GM21528 (cell line): Measurements from ENCODE around the gene IFNL3.
"Not testable (repeated sequence)": the region's sequence is repeated elsewhere in the genome, so short reads cannot be mapped to it uniquely, and the experiment has no call there.

Source experiments
- ATAC-seq: cut with Tn5 transposase; IDR thresholded peaks from one replicate; pipeline ENCODE4 v1.9.1; 2021; ENCODE audit warnings: mild to moderate bottlenecking, moderate library complexity; ENCODE audit not compliant: unreplicated experiment, low FRiP score

IFNL3 gene

GRCh38 chr19:39218230-39219007 lies 26.4 kb downstream of the IFNL3 start:
- no peak for ATAC-seq

- ATAC-seq, result no peak
Observed at GRCh38 chr19:39217094-39217493, 27.7 kb downstream of the IFNL3 start.

- ATAC-seq, result not testable (repeated sequence)
Observed at GRCh38 chr19:39215323-39215722, 29.5 kb downstream of the IFNL3 start.

GRCh38 chr19:39212375-39212742 lies 32.4 kb downstream of the IFNL3 start:
- ATAC-seq, result no peak

GRCh38 chr19:39211731-39212374 lies 33.0 kb downstream of the IFNL3 start:
- ATAC-seq, result no peak

- ATAC-seq, result no peak
Observed at GRCh38 chr19:39209196-39209595, 35.6 kb downstream of the IFNL3 start.

- ATAC-seq, result no peak
Observed at GRCh38 chr19:39208175-39208795, 36.5 kb downstream of the IFNL3 start.

GRCh38 chr19:39207293-39207836 lies 37.4 kb downstream of the IFNL3 start:
- ATAC-seq, result no peak

GRCh38 chr19:39206122-39206521 lies 38.7 kb downstream of the IFNL3 start:
- no peak for ATAC-seq

GRCh38 chr19:39205449-39205764 lies 39.4 kb downstream of the IFNL3 start:
- no peak for ATAC-seq

- no peak for ATAC-seq
Observed at GRCh38 chr19:39203372-39204341, 41.1 kb downstream of the IFNL3 start, which contains the start of gene SYCN. SYCN (minus strand) TSS chr19:39204263; CDS start chr19:39204254, 9 bp downstream.

- ATAC-seq, result no peak
Observed at GRCh38 chr19:39202998-39203355, 41.8 kb downstream of the IFNL3 start.

GRCh38 chr19:39200803-39201115 lies 44.0 kb downstream of the IFNL3 start:
- ATAC-seq, result no peak

- ATAC-seq, result no peak
Observed at GRCh38 chr19:39200066-39200802, 44.6 kb downstream of the IFNL3 start.

- ATAC-seq, result no peak
Observed at GRCh38 chr19:39199025-39199424, 45.8 kb downstream of the IFNL3 start.

GRCh38 chr19:39197808-39198207 lies 47.0 kb downstream of the IFNL3 start:
- no peak for ATAC-seq

- ATAC-seq, result no peak
Observed at GRCh38 chr19:39196860-39197562, 47.8 kb downstream of the IFNL3 start, which contains the start of gene NCCRP1. NCCRP1 (plus strand) TSS chr19:39196964; CDS start chr19:39196983, 19 bp downstream.

GRCh38 chr19:39196320-39196719 lies 48.5 kb downstream of the IFNL3 start:
- no peak for ATAC-seq

- no peak for ATAC-seq
Observed at GRCh38 chr19:39195755-39196154, 49.1 kb downstream of the IFNL3 start.
